Esophagus squamous epithelium (tissue), 5 donors: ENCODE measurements around the gene LPAR6. TPM values are rescaled to one million over a fixed set of nuclear protein-coding genes. Genes with fewer than 3 reads are reported as not detected.

Experiments used
- DNase-seq: peaks from one replicate; lab custom pipeline; 2025; lab: John Stamatoyannopoulos, UW
- H3K27ac ChIP-seq, 4 donors: fragments of 200-600 bp; sonication (generic); one replicate each; pipeline ENCODE4 v1.5.1; 2016 to 2019; ENCODE audit warnings: mild to moderate bottlenecking in 1 of 4
- H3K27me3 ChIP-seq, 4 donors: fragments of 200-600 bp; sonication (generic); 1 replicate in 3 of 4; 2 replicates in 1 of 4; pipeline versions ENCODE4 v1.5.1 to v1.6.0; 2017 to 2021; ENCODE audit warnings: antibody characterized with exemption in 1 of 4
- H3K36me3 ChIP-seq, 3 donors: fragments of 200-600 bp; sonication (generic); one replicate each; pipeline ENCODE4 v1.5.1; 2016 to 2019
- H3K4me1 ChIP-seq, 3 donors: fragments of 200-600 bp; sonication (generic); one replicate each; pipeline ENCODE4 v1.5.1; 2017 to 2019
- H3K4me3 ChIP-seq, 4 donors: fragments of 200-600 bp; sonication (generic); 1 replicate in 3 of 4; 2 replicates in 1 of 4; pipeline ENCODE4 v1.5.1; 2016 to 2019; ENCODE audit warnings: mild to moderate bottlenecking in 2 of 4, moderate library complexity in 1 of 4
- H3K9me3 ChIP-seq, 3 donors: fragments of 200-600 bp; sonication (generic); one replicate each; pipeline ENCODE4 v1.5.1; 2016 to 2019
- POLR2A ChIP-seq, 4 donors: fragments of 450-650 bp; IDR thresholded peaks; one replicate each; pipeline ENCODE4 v1.6.1; 2017; ENCODE audit warnings: antibody characterized with exemption in 4 of 4, mild to moderate bottlenecking in 4 of 4, moderate library complexity in 3 of 4
- WGBS, 2 donors: methylation state at CpG; one replicate each; pipeline ENCODE4 v1.1.5; 2018; 5-methylcytosine and 5-hydroxymethylcytosine counted together
- intact Hi-C: fragments of 100-400 bp; cut with DNase I; formaldehyde crosslinking; loops from one replicate; pipeline ENCODE4 v1.15.0; 2022
- small RNA-seq, 4 donors: library from RNA; depleted of rRNA; stranded (forward); fragments of <200 nt; gene quantifications; one replicate each; pipeline ENCODE3, GENCODE V24; 2016
- total RNA-seq, 4 donors: library from RNA; depleted of rRNA; stranded (reverse); fragments of >200 nt; gene quantifications; one replicate each; pipeline ENCODE4 v1.1.0, GENCODE V29; 2016
- TF ChIP-seq, protein P1 (sequence below), 6 experiments: fragments of 450-650 bp in 4 of 6; fragments of 200-600 bp in 2 of 6; sonication (generic) in 2 of 6; IDR thresholded peaks; one replicate each; pipeline ENCODE4 v1.5.1; 2016 to 2019; ENCODE audit warnings: antibody characterized with exemption in 6 of 6, mild to moderate bottlenecking in 4 of 6, moderate library complexity in 4 of 6
- donor health status: DM: yes; HTN: yes; CAD: no.

Gene LPAR6
- total RNA-seq, 4 donors from 2014 or later, result 50.6 to 102 (median 82.2) TPM

DNA sequence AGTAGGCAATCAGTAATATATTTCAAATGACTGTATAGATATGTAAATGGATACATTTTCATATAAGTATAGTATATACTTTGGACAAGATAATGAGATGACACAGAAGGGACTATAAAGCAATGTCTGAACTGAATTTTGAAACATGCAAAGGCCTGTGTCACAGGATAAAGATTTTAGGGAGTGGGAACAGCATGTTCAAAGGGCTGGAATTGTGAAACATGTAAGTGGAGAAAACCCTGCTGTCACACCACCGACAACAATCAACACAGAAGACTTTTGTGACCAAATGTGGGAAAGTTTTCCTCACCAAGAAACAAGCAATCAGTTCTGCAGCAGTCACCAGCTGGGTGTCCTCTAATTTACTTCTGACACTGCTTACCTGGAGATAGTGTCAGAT lies 42.9 kb downstream of the LPAR6 start:
- intact Hi-C loops, result no loop called here
- no peak overlapping the region for H3K27ac ChIP-seq
- DNase-seq, result no peak
- H3K4me1 ChIP-seq, result no peaks in the 10 kb centered on the region
- no peaks in the 10 kb centered on the region for H3K27me3 ChIP-seq
- TF ChIP-seq, protein P1, sequence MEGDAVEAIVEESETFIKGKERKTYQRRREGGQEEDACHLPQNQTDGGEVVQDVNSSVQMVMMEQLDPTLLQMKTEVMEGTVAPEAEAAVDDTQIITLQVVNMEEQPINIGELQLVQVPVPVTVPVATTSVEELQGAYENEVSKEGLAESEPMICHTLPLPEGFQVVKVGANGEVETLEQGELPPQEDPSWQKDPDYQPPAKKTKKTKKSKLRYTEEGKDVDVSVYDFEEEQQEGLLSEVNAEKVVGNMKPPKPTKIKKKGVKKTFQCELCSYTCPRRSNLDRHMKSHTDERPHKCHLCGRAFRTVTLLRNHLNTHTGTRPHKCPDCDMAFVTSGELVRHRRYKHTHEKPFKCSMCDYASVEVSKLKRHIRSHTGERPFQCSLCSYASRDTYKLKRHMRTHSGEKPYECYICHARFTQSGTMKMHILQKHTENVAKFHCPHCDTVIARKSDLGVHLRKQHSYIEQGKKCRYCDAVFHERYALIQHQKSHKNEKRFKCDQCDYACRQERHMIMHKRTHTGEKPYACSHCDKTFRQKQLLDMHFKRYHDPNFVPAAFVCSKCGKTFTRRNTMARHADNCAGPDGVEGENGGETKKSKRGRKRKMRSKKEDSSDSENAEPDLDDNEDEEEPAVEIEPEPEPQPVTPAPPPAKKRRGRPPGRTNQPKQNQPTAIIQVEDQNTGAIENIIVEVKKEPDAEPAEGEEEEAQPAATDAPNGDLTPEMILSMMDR (IDR thresholded peaks at IDR 0.05), result no peak
- TF ChIP-seq POLR2A (IDR thresholded peaks at IDR 0.05), result no peak
- H3K36me3 ChIP-seq, result peaks cover 0 to 55% (median 0%) of the 10 kb centered on the region in 3 donors
- no peak overlapping the region for H3K4me3 ChIP-seq
- 54 to 92% methylated on average over 1 of the region's 1 CpG for WGBS, 2 donors
- H3K9me3 ChIP-seq, result no peaks in the 10 kb centered on the region

Small RNA genes within 50 kb of the gene (small RNA-seq; reads per million reads assigned to genes)
- gene RF00017, result 0 reads per million in 4 donors

Other genes with a start within 250 kb of the LPAR6 start
- gene ITM2B, start 179.9 kb downstream of the LPAR6 start, total RNA-seq, result 100 to 1,000 TPM; 418 to 554 (median 457) TPM
- 10 to 100 TPM; 23.0 to 62.6 (median 42.4) TPM for gene RB1, start 109.4 kb downstream of the LPAR6 start, total RNA-seq
- 10 to 100 TPM in 3 of 4 donors, 1 to 10 TPM in 1; 8.1 to 24.7 (median 14.9) TPM for gene RCBTB2, start 120.0 kb upstream of the LPAR6 start, total RNA-seq
- under 1 TPM; 0.04 to 0.94 (median 0.21) TPM for gene CYSLTR2, start 240.8 kb upstream of the LPAR6 start, total RNA-seq